ENCODE data around the gene KLK12.

The KLK12 gene

GRCh38 chr19:51034704-51035103, at the start of gene KLK12:
TSS of gene KLK12 (minus strand) at chr19:51035002. CDS start at chr19:51034621, 381 bp downstream.
- peaks cover 6% of the 10 kb centered on the region for H3K27me3 ChIP-seq (ENCODE audit: insufficient read depth, low read length)
- no peaks in the 10 kb centered on the region for H3K9me3 ChIP-seq (ENCODE audit: low read length)
- no peaks in the 10 kb centered on the region for H3K36me3 ChIP-seq (ENCODE audit: insufficient read depth, low read length)
- H3K4me1 ChIP-seq (ENCODE audit: insufficient read depth, low read length): no peaks in the 10 kb centered on the region
- no peak within 1 kb of the TSS for H2AFZ ChIP-seq (ENCODE audit: low read depth, low read length)
- H3K4me3 ChIP-seq (ENCODE audit: low read length): no peak within 1 kb of the TSS

DNA sequence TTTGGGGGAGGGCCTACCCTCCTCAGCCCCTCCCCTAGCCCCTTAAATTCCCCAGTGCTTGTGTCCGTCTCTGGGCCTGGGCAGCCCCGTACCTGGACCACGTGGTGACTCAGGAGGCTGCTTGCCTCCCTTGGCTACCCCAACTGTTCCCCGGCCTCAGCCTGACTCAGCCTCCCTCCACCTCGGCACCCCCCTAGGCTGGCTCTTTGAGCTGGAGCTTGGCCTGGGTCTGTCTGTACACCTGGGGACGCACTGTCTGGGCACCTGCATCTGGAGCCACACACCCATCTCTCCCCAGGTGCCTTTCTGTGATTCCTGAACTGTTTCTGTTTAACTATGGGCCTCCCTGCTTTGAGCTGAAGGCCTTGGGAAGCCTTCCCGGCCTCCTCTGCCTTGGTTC, 49.7 kb upstream of the KLK12 start:
- Histone ChIP-seq H3K4me1 (ENCODE audit: insufficient read depth, low read length) (no peaks in the 10 kb centered on the region), H3K27me3 (ENCODE audit: insufficient read depth, low read length) (peaks cover 36% of the 10 kb centered on the region), H3K9me3 (ENCODE audit: low read length) (no peaks in the 10 kb centered on the region), H3K4me3 (ENCODE audit: low read length) (no peak overlapping the region), H3K36me3 (ENCODE audit: insufficient read depth, low read length) (no peaks in the 10 kb centered on the region), H2AFZ (ENCODE audit: low read depth, low read length) (no peak overlapping the region)

DNA sequence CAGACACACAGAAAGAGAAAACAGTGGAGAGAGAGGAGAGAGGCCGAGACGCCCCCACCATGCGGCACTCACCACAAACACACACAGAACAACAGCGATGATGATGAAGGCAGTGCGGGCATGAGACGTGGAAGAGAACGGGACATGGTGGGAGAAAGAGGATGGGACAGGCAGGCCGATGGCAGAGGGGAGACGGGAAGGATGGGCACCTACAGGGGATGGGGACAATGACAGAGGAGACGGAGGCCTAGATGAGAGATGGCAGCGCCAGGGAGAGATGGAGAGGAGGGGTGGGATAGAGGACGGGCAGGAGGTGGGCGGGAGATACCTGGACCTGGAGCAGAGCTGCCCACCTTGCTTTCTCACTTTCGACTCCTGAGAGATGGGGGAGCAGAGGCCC, 49.0 kb upstream of the KLK12 start:
- peaks cover 36% of the 10 kb centered on the region for H3K27me3 ChIP-seq (ENCODE audit: insufficient read depth, low read length)
- H3K4me3 ChIP-seq (ENCODE audit: low read length): no peak overlapping the region
- no peaks in the 10 kb centered on the region for H3K9me3 ChIP-seq (ENCODE audit: low read length)
- H3K36me3 ChIP-seq (ENCODE audit: insufficient read depth, low read length): no peaks in the 10 kb centered on the region
- H3K4me1 ChIP-seq (ENCODE audit: insufficient read depth, low read length): no peaks in the 10 kb centered on the region
- H2AFZ ChIP-seq (ENCODE audit: low read depth, low read length): no peak overlapping the region

GRCh38 chr19:51083181-51083580, 48.4 kb upstream of the KLK12 start:
- Histone ChIP-seq H3K4me3 (ENCODE audit: low read length) (no peak overlapping the region), H3K27me3 (ENCODE audit: insufficient read depth, low read length) (peaks cover 36% of the 10 kb centered on the region), H3K9me3 (ENCODE audit: low read length) (no peaks in the 10 kb centered on the region), H3K4me1 (ENCODE audit: insufficient read depth, low read length) (no peaks in the 10 kb centered on the region), H2AFZ (ENCODE audit: low read depth, low read length) (no peak overlapping the region), H3K36me3 (ENCODE audit: insufficient read depth, low read length) (no peaks in the 10 kb centered on the region)

DNA sequence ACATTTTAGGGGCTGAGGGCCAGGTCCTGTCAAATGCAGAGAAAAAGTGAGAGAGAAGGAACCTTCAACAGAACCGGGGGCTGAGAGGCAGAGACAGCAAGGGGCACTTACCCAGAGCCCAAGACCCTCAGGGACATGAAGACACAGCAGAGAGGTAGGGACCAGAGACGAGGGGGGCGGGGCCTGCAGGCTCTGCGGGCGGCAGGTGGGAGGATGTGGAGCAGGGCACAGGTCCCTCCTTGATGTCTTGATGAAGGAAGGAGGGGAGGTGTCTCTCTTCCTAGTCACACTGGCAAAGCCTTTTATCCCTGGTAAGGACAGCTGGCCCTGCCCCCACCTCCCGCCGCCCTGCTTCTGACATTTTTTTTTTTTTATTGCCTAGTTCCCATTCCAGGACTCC, 47.8 kb upstream of the KLK12 start, which contains the start of gene KLK14:
Gene KLK14, minus strand, starts transcription at position 277 of the 400 bp plus-strand sequence. Its CDS starts 273 bp downstream, at position 4.
- no peak within 1 kb of the TSS for H3K4me3 ChIP-seq (ENCODE audit: low read length)
- H3K27me3 ChIP-seq (ENCODE audit: insufficient read depth, low read length): peaks cover 36% of the 10 kb centered on the region
- H3K4me1 ChIP-seq (ENCODE audit: insufficient read depth, low read length): no peaks in the 10 kb centered on the region
- no peaks in the 10 kb centered on the region for H3K9me3 ChIP-seq (ENCODE audit: low read length)
- no peaks in the 10 kb centered on the region for H3K36me3 ChIP-seq (ENCODE audit: insufficient read depth, low read length)
- no peak within 1 kb of the TSS for H2AFZ ChIP-seq (ENCODE audit: low read depth, low read length)

- Histone ChIP-seq H2AFZ (ENCODE audit: low read depth, low read length) (no peak overlapping the region), H3K4me3 (ENCODE audit: low read length) (no peak overlapping the region), H3K9me3 (ENCODE audit: low read length) (no peaks in the 10 kb centered on the region), H3K27me3 (ENCODE audit: insufficient read depth, low read length) (peaks cover 34% of the 10 kb centered on the region), H3K4me1 (ENCODE audit: insufficient read depth, low read length) (no peaks in the 10 kb centered on the region), H3K36me3 (ENCODE audit: insufficient read depth, low read length) (no peaks in the 10 kb centered on the region)
Observed at GRCh38 chr19:51081476-51081875, 46.7 kb upstream of the KLK12 start.

DNA sequence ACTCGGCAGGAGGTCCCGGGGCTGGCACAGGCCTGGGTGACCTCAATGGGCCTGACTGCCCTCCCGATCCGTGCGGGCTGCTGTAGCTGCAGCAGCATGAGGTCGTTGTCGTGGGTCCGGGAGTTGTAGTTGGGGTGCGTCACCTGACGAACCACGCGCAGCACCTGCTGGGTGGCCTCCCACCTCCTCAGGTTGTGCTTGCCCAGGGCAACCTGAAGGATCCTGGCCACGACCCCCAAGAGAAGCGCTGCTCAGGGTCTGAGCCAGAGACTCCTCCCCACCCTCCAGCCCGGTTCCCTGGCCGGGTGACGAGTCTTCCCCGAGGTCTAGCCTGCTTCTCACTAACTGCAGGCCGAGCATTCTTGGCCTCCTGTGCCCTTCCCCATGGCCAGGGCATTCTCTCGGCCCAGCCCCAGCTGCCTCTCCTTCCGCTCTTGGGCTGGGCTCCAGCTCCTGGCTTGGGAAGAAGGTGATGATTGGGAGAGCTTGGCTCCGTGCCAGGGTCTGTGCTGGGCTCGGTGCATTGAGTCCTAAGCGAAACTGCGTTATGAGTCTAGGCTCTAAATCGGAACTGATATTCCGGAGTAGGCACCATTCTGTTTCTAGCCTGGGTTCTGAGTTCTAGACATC, 44.8 kb upstream of the KLK12 start:
- H2AFZ ChIP-seq (ENCODE audit: low read depth, low read length): no peak overlapping the region
- peaks cover 29% of the 10 kb centered on the region for H3K27me3 ChIP-seq (ENCODE audit: insufficient read depth, low read length)
- H3K4me1 ChIP-seq (ENCODE audit: insufficient read depth, low read length): no peaks in the 10 kb centered on the region
- H3K4me3 ChIP-seq (ENCODE audit: low read length): no peak overlapping the region
- no peaks in the 10 kb centered on the region for H3K36me3 ChIP-seq (ENCODE audit: insufficient read depth, low read length)
- no peaks in the 10 kb centered on the region for H3K9me3 ChIP-seq (ENCODE audit: low read length)

GRCh38 chr19:51078731-51079130, 43.9 kb upstream of the KLK12 start:
- Histone ChIP-seq H3K36me3 (ENCODE audit: insufficient read depth, low read length) (no peaks in the 10 kb centered on the region), H3K27me3 (ENCODE audit: insufficient read depth, low read length) (peaks cover 21% of the 10 kb centered on the region), H3K9me3 (ENCODE audit: low read length) (no peaks in the 10 kb centered on the region), H2AFZ (ENCODE audit: low read depth, low read length) (no peak overlapping the region), H3K4me3 (ENCODE audit: low read length) (no peak overlapping the region), H3K4me1 (ENCODE audit: insufficient read depth, low read length) (no peaks in the 10 kb centered on the region)

DNA sequence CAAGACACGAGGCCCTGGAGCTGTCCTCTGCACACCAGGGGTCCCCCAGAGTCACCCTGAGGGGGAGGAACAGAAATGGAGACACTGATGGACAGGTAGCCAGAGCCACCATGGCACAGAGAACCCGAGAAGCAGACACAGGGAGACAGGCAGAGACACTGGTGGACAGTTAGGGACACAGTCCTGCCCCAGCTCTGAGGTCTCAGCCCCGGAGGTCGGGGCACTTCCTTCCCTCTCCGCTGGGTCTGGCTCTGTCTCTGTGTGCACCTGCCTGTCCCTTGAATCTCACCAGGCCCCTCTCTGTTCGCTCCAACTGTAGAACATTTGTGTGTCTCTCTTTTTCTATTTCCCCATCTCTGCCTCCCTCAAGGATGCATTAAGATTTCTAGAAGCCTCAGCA, 43.3 kb upstream of the KLK12 start:
- Histone ChIP-seq H3K9me3 (ENCODE audit: low read length) (no peaks in the 10 kb centered on the region), H3K27me3 (ENCODE audit: insufficient read depth, low read length) (peaks cover 14% of the 10 kb centered on the region), H3K4me1 (ENCODE audit: insufficient read depth, low read length) (no peaks in the 10 kb centered on the region), H2AFZ (ENCODE audit: low read depth, low read length) (no peak overlapping the region), H3K36me3 (ENCODE audit: insufficient read depth, low read length) (no peaks in the 10 kb centered on the region), H3K4me3 (ENCODE audit: low read length) (no peak overlapping the region)

GRCh38 chr19:51076631-51077213, 41.9 kb upstream of the KLK12 start:
- Histone ChIP-seq H3K9me3 (ENCODE audit: low read length) (no peaks in the 10 kb centered on the region), H3K4me3 (ENCODE audit: low read length) (no peak overlapping the region), H3K27me3 (ENCODE audit: insufficient read depth, low read length) (peaks cover 2% of the 10 kb centered on the region), H3K36me3 (ENCODE audit: insufficient read depth, low read length) (no peaks in the 10 kb centered on the region), H3K4me1 (ENCODE audit: insufficient read depth, low read length) (no peaks in the 10 kb centered on the region), H2AFZ (ENCODE audit: low read depth, low read length) (no peak overlapping the region)

- H3K4me1 ChIP-seq (ENCODE audit: insufficient read depth, low read length): no peaks in the 10 kb centered on the region
- no peaks in the 10 kb centered on the region for H3K9me3 ChIP-seq (ENCODE audit: low read length)
- no peak overlapping the region for H3K4me3 ChIP-seq (ENCODE audit: low read length)
- H2AFZ ChIP-seq (ENCODE audit: low read depth, low read length): no peak overlapping the region
- H3K36me3 ChIP-seq (ENCODE audit: insufficient read depth, low read length): no peaks in the 10 kb centered on the region
- H3K27me3 ChIP-seq (ENCODE audit: insufficient read depth, low read length): no peaks in the 10 kb centered on the region
Observed at GRCh38 chr19:51075998-51076397, 41.2 kb upstream of the KLK12 start.

GRCh38 chr19:51071095-51071405, 36.2 kb upstream of the KLK12 start:
- no peak overlapping the region for H2AFZ ChIP-seq (ENCODE audit: low read depth, low read length)
- H3K36me3 ChIP-seq (ENCODE audit: insufficient read depth, low read length): no peaks in the 10 kb centered on the region
- H3K4me1 ChIP-seq (ENCODE audit: insufficient read depth, low read length): no peaks in the 10 kb centered on the region
- H3K4me3 ChIP-seq (ENCODE audit: low read length): no peak overlapping the region
- H3K27me3 ChIP-seq (ENCODE audit: insufficient read depth, low read length): peaks cover 10% of the 10 kb centered on the region
- no peaks in the 10 kb centered on the region for H3K9me3 ChIP-seq (ENCODE audit: low read length)

GRCh38 chr19:51070334-51071094, 35.7 kb upstream of the KLK12 start:
- Histone ChIP-seq H3K4me3 (ENCODE audit: low read length) (no peak overlapping the region), H3K9me3 (ENCODE audit: low read length) (no peaks in the 10 kb centered on the region), H2AFZ (ENCODE audit: low read depth, low read length) (no peak overlapping the region), H3K36me3 (ENCODE audit: insufficient read depth, low read length) (no peaks in the 10 kb centered on the region), H3K4me1 (ENCODE audit: insufficient read depth, low read length) (no peaks in the 10 kb centered on the region), H3K27me3 (ENCODE audit: insufficient read depth, low read length) (peaks cover 15% of the 10 kb centered on the region)

Measured in neuron (in vitro differentiated cells).